Measurements from ENCODE around the gene RNASEH2B.

RNASEH2B gene, protein sequence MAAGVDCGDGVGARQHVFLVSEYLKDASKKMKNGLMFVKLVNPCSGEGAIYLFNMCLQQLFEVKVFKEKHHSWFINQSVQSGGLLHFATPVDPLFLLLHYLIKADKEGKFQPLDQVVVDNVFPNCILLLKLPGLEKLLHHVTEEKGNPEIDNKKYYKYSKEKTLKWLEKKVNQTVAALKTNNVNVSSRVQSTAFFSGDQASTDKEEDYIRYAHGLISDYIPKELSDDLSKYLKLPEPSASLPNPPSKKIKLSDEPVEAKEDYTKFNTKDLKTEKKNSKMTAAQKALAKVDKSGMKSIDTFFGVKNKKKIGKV

DNA sequence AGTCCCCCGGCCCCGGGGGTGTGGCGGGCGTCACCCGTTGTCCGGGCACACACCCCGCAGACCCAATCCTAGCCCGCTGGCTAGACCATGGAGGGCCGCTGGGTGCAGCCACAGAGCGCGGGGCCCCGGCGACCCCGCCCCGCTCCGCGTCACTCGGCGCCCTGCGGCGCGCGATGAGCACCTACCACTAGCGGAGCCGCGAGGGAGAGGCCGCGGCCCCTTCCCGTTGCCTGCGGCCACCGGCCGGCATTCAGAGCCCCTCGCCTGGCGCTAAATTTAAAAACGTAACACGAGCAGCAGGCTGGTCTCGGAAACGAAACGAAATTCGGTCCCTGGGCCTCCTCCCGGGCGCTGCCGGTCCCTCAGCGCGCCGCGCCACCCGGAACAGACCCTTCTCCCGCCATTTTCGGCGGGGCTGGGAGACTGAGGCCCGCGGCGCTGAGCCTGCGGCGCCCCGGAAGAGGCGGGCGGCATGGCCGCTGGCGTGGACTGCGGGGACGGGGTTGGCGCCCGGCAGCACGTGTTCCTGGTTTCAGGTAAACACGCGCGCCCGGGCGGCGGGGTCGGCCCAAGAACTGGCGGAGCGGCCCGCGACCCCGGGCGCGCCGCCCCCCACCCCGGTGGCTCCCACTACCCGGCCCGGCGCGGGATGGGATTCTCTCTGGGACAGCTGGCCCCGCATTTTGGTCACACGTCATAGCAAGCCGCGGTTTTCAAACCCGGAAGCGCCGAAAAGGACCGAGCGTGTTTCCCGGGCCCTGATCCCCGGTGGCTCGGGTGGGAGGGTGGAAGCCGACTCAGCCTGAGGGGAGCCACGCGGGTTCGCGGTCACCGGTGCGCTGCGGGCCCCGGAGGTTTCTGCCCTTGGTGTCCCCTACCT is at the start of gene RNASEH2B:
Gene RNASEH2B, plus strand, starts transcription at position 187 of the 880 bp plus-strand sequence. Its CDS starts 286 bp downstream, at position 473.
- DNase-seq: peak; percentile 89

DNA sequence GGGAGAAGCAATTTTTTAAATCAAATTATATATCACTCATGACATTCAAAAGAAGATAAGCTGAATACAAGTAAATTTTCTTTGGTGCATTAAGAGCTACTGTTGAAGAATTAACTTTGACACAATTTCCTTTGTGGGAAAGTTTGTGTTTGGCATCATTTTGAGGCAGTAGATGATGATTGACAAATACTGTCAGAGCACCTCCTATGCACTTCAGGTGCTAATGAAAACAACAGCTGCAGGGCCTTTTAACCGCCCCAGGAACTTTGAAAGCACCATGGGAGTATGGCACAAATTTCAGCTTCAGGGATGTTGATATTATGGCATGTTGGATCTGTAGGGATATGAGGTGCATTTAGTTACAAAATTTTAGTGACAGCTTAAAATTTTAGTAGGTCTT is 45.1 kb upstream of the RNASEH2B start:
- no peak for DNase-seq

DNA sequence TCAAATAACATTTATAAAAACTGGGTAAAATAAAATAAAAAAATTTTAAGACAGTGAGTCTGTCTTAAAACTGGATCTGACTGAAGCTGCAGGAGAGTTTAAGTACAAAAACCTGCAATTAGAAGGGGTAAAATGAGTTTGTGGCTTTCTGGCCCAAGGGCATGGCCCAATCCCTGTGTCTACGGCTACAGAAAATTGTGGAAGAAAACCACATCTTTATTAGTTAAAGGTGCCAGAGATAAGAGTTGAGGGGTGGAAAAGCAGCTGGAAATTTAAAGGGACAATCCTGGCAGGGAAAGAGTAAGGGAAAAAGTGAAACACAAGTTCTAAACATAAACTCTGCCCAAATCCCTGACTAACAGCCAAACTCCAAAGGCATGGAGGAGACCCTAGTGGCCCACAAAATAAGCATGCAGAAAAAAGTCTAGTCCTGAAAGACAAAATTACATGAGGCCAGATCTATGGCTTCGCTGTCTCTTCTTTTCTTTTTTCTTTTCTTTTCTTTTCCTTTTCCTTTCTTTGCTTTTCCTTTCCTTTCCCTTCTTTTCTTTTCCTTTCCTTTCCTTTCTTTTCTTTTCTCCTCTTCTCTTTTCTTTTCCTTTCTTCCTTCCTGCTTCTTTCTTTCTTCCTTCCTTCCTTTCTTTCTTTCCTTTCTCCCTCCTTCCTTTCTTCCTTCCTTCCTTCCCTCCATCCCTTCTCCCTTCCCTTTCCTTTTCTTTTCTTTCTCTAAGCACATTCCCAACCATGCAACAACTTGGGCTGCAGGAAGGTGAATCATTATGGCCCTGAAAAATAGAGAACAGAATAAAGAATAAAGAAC is 42.6 kb upstream of the RNASEH2B start:
- DNase-seq: no peak

DNA sequence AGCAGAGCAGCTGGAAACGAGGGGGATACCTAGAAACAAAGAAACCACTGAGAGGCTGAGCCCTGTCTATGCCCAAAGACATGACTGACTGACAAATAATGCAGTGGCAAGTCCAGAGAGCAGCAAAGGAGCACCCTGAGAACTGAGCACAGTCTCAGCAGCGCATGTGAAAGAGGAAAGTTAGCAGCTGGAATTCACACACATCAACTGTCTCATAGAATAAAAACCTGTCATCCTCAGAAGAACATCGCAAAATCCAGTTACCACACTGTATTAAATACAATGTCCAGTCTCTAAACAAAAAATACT is 42.0 kb upstream of the RNASEH2B start:
- DNase-seq: no peak

DNA sequence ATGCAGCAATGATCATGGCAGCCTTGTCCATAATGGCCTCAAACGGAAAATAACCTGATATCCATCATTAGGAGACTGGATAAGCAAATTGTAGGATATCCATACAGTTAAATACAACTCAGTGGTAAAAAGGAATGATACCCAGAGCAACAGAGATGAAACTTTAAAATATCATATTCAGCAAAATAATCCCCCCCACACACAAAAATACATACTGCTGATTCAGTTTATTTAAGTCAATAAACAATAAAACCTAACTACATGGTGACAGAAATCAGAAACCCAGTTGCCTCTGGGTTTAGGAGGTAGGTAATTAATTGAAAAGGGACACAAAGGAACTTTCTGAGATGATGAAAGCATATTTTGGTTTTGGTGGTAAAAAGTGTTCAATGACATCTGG is 38.2 kb upstream of the RNASEH2B start:
- no peak for DNase-seq

DNA sequence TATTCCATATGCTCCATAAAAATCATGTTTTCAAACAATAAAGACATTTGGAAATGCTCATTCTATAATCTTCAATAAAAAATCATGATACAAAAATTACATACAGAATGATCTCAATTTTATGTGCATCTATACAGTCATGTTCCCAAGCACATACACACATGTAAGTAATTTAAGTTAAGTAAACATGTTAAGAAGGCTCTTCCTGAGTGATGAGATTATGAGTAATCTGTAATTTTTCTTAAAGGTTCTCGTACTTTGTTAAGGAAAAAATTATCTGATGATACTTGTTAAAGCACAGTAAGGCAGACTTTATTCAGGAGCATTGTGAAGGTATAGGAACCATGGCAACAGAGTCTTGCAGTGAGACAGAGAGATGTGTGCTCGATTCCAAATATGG is 36.1 kb upstream of the RNASEH2B start:
- DNase-seq: no peak

DNA sequence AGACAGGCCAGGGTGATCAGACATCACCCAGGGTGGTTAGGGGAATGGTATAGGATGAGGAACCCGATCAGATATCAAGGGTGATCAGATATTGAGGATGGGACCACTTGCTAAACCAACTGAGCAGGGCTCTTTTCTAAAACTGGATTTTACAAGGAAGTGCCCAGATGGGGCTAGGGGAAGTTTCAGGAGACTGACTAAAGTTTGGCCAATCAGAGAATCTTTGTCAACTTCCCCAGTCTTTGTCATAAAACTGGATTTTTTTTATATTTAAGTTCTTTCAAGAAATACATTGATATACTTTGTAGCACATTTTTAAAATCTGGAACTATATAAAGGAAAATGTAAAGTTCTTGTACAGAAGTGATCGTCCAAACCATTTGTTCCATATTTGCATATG is 35.6 kb upstream of the RNASEH2B start:
- no peak for DNase-seq

DNA sequence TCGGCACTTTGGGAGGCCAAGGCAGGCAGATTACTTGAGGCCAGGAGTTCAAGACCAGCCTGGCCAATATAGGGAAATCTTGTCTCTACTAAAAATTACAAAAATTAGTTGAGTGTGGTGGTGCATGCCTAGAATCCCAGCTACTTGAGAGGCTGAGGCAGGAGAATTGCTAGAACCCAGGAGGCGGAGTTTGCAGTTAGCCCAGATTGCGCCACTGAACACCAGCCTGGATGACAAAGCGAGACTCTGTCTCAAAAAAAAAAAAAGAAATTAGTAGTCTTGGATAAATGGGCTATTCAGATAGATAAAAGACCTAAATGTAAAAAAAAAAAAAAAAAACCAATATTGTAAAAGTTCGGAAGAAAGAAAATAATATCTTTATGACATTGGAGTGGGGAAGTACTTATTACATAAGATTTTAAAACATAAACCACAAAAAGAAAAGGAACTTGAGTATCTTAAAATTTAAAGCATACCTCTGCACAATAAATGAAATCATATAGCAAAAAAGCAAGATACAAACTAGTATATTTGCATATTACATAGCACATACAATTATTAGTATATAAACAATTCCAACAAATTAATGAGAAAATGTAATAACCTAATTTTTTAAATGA is 26.7 kb upstream of the RNASEH2B start:
- DNase-seq: no peak

DNA sequence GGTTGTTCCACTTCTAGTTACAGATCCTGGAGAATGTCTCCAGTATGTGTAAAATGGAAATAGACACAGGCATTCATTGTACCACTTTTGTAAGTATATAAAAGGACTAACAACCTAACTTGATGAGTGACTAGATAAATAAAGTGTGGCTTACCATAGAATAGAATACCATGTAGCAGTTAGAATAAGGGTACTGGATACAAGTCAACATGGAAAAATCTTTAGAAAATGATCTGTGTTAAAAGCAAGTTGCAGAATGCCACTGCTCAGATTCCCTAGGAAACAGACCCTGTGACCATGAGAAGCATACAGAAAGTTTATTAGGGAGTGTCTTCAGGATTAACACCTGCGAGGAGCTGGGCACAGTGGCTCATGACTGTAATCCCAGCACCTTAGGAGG is 25.9 kb upstream of the RNASEH2B start:
- DNase-seq: no peak

DNA sequence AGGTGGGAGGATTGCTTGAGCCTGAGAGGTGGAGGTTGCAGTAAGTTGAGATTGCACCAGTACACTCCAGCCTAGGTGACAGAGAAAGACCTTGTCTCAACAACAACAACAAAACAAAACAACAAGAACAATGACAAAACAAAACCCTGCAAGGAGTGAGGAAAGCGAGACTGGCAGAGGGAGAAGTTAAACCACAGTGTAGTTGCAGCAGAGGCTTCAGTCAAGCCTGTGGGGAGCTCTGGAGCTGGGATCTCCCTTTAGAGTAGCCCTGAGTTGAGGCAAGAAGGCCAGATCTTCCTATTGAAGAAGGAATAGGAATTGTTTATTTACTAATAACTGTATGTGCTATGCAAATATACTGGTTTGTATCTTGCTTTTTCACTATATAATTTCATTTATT is 25.3 kb upstream of the RNASEH2B start:
- DNase-seq: no peak

DNA sequence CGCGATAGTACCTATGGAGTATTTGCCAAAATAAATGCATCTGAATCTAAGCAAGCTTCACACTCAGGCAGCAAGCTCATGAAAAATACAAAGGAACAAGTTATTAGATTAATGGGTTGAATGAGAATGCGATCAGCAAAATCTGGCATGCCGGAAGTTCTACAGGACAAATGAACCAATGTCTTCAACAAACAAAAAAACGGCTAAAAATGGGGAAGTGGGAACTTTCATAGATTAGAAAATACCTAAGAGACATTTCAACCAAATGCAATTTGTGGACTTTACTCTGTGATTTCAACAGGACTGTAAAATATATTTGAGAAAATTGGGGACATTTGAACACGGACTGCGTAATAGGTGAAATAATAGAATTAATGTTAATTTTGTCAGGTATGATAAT is 22.4 kb upstream of the RNASEH2B start:
- DNase-seq: no peak

DNA sequence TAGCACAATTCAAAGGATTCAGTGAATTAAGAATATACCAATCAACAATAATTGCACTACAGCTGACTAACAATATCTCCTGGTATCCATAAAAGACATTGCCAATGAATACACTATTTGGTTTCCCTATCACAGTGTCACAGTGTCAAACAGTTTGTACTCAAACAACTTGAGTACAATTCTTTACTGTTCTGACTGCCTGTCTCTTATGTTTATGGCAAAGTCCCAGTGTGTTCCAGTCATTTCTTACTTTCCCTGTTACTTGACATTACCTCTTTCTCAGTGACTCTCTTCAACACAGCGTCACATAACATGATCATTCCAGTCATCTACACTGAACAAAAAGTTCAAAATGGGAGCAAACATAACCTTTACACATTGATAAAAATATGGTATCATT is 21.2 kb upstream of the RNASEH2B start:
- peak; percentile 10 for DNase-seq

DNA sequence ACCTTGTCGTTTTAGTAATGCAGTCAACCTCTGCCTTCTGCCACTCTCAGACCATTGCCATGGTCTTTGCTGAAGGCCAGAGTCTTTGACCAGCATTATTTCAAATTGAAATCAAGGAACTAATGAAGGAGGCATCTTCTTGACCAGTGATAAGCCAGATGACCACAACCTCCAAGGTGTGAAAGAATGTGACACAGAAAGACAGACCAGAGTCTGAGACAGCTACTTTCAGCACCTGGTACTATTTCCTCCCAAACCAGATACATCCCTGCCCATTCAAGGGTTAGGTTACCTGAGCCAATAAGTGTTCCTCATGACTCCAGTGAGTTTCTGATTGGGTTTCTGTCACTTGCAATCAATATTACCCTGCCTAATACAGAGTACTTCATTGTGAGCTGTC is 20.3 kb upstream of the RNASEH2B start:
- DNase-seq: no peak

DNA sequence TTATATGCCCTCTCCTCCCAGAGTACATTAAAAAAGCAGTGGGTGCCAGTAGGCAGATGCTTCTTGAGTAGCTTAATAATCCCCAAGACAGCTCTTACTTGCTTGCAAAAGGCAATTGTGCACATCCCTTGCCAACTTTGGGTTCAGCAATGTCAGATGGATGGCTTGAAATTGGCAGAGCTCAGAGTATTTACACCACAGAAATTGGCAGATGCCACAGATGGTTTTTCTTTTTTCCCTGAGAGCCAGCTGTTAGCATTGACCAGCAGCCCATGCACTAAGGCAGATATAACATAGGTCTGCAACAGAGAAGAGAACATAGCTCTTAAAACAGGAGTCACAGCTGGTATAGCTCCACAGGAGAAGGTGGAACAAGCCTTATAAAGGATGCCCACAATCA is 18.4 kb upstream of the RNASEH2B start:
- no peak for DNase-seq

DNA sequence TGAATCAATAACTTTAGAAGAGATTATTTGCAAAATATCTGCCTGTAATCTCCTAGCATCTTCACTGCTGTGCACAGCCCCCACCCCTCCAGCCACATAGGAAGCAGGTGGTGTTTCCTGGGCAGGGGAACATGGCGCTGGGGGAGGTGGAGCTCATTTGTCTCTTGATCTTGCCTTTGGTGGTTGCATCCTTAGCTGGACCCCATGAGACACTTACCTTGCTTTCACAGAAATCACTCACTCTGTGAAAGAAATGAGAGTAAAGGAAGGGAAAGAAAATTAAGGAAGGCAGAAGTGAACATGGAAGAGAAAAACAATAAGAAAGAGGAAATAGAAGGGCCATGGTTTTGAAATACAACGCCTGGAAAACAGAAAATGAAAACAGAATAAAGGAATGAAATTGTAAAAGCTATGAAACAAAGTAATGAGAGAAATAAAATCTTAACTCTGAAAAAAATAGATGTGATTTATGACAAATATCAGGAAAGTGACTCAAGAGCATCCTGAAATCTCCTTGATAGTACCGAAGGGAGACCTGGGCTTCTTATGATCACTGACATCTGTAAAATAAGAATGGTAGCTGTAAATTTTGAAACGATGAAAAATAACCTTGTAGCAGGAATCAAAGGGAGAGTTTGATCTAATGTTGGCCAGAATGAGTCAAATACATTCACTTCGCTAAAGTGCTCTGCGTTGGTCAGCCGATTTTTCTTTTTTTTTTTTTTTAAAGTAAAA is 17.2 kb upstream of the RNASEH2B start:
- peak; percentile 78 for DNase-seq

DNA sequence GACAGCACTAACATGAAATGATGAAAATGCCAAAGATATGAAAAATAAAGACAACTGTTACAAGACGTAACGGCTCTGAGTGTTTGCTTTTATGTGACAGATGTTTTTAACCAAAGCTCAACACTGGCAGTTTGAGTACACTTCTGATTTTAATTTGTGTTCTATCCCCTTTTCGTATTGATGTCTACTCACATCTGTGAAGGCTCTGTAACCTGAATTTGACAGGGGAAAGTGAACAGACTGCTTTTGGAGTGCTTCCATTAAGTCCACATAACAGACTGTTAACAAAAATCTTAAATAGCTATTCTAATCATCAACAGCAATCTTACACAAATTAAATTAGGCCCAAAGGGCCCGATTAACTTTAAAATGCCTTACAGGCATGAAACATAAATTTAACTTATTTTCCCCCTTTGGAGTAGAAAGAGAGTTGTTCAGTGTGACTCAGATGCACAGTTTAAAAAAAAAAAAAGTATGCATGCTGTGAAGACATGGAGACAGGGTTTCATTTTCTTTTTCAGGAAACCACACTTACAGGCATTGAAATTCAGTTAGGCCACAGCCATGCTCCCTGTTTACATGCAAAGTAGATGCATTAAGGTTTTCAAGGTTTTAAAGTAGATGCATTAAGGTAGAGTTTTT is 16.3 kb upstream of the RNASEH2B start:
- peak; percentile 82 for DNase-seq

DNA sequence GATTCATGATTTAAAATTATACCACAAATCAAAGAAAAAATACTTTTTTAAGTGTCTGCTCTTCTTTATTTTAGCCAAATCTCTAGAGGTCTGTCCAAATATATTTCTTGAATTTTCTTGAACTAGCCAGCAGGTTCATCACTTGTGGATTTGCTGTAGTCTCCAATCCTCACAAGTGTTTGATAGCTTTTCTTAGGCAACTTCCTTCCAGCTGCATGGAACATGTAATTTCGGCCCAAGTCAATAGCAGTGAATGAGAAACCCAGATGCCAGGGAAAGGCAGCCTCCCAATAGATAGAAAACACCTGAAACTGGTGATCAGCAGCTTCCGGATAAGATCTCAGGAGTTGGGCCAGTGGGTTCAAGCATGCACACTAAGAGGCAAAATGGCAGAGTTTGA is 15.6 kb upstream of the RNASEH2B start:
- DNase-seq: no peak

DNA sequence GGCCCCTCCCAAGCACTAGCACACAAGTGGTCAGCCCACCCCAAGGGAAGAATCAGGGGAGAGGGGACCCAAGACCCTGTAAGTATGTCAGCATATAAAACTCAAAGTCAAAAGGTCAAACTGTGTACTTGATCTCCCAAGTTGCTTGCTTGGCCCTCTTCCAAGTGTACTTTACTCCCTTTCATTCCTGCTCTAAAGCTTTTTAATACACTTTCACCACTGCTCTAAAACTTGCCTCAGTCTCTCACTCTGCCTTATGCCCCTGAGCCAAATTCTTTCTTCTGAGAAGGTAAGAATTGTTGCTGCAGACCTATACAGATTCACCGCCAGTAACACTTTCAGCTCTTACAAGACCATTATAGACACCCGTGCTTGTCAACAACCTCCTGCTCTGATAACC is 15.1 kb upstream of the RNASEH2B start:
- DNase-seq: no peak

DNA sequence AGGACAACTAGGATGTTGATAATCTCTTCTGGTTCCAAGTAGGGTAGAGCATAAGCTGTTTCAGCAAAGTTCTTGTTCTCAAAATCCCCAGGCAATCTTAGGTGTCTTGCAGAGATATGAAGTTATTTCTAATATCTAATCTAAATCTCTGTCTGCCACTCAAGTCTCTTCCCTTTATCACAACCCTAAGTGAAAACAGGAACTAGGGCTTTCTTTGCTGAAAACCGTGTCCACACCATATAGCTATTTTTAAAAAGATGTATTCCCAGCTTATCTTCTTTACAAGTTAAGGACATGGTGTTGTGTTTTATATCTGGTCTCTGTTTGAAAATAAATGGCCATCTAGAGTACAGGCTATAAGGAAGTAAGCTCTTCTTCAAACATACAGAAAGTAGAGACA is 11.3 kb upstream of the RNASEH2B start:
- DNase-seq: no peak

DNA sequence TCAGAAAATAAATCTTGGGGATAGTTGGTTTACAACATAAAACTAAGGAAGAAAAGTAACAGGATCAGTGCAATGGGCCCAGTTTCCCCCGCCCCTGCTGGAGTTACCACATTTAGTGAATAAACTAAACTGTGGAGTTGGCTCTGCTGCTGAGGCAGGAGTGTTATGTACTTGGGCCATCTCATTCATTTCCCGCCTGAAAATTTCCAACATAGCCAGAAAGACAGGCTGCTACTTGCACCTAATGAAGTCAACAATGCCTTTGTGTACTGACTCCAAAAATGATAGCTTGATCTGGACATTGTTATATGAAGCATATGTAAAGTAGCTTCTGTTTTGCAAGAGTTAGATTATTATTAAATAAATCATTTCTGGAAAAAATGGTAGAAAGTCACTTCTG is 7.9 kb upstream of the RNASEH2B start:
- DNase-seq: no peak

DNA sequence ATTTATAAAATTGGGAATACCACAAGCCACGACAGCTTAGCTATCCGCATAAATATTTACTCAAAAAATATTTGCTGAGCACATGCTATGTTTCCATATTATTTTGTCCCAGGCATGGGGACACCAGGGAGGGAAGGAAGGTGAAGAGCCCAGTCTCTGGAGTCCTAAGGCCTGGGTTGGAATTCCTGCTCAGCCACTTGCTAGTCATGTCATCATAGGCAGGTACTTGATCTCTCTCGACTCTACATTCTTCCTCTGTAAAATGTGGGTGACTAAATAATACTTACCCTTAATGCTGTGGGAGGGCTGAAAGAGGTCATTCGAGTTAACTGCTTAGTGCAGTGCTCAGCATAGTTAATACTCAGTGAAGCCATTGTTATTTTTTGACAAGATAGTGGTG is 4.3 kb upstream of the RNASEH2B start:
- DNase-seq: no peak

DNA sequence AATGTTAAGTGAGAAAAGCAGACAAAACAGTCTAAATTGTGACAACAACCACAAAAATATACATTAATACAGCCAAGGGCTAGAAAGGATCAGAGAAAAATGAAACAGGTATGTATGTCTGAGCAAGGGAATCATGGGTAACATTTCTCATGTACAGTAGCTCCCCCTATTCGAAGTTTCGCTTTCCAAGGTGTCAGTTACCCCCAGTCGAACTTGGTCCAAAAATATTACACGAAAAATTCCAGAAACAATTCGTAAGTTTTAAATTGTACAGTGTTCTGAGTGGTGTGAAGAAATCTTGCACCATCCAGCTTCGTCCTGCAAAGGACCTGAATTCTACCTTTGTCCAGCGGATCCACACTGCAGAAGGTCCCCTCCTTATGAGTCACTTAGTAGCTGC is 1.8 kb upstream of the RNASEH2B start:
- no peak for DNase-seq

Measured in activated CD4-positive, alpha-beta T cell treated with anti-CD3 and anti-CD28 coated beads, Interleukin-10, Interleukin-2, amounts not matched to agents 100 ng/mL and 50 ng/mL, durations not matched to agents 16 hours and 8 hours (primary cell).